Measurements from ENCODE around the gene ATXN2.

DNA sequence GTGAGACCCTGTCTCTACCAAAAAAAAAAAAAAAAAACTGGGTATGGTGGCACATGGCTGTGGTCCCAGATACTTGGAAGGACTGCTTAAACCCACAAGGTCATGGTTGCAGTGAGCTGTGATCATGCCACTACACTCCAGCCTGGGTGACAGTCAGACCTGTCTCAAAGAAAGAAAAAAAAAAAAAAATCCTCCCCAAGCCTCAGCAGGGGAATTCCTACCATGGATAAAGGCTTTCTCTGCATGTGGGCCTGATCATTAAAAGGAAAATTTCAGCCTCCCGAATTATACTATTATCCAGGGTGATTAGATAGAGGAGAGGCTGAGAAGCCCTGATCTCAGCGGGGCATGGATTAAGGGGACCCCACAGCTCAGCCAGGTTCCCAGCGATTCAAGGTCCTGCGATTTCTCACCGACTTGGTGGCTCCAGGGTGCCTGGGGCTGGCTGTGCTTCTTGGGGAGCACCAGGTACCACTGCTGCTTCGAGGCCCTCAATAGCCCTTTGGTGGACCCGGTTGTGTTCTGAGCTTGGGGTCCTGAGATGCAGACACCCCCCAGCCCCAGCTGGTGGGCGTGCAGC is 187.8 kb downstream of the ATXN2 start:
- TF ChIP-seq GATA2 (IDR thresholded peaks at IDR 0.05; ENCODE audit: low read depth, low read length) (no peak), GATA3 (IDR thresholded peaks at IDR 0.05; ENCODE audit: low read depth, low read length) (no peak)
